NOMO-1 (cell line): ENCODE results near the gene SRRT.

ENCODE experiments used
- DNase-seq, 2 experiments: peaks; one replicate each; lab custom pipeline; 2025; ENCODE audit not compliant: unreplicated experiment in 2 of 2; lab: John Stamatoyannopoulos, UW

SRRT gene

GRCh38 chr7:100879685-100880261, 4.9 kb downstream of the SRRT start:
- no peak for DNase-seq

GRCh38 chr7:100880645-100881044, 5.7 kb downstream of the SRRT start:
- no peak for DNase-seq

- no peak for DNase-seq
Observed at GRCh38 chr7:100881136-100881535, 6.2 kb downstream of the SRRT start.

GRCh38 chr7:100882201-100882600, 7.3 kb downstream of the SRRT start:
- no peak for DNase-seq

- no peak for DNase-seq
Observed at GRCh38 chr7:100882785-100883526, 8.1 kb downstream of the SRRT start.

- DNase-seq, result peak; percentile 47 to 80
Observed at GRCh38 chr7:100884736-100885439, 10.0 kb downstream of the SRRT start.

GRCh38 chr7:100885440-100886141, 10.7 kb downstream of the SRRT start:
- DNase-seq, result no peak

GRCh38 chr7:100886142-100886935, 11.4 kb downstream of the SRRT start:
- no peak for DNase-seq

GRCh38 chr7:100886936-100887515, 12.1 kb downstream of the SRRT start:
- DNase-seq, result peak; percentile 71 to 76

GRCh38 chr7:100887516-100888290, 12.8 kb downstream of the SRRT start:
- peak; percentile 96 to 97 for DNase-seq

- DNase-seq, result no peak
Observed at GRCh38 chr7:100888291-100888987, 13.5 kb downstream of the SRRT start.

GRCh38 chr7:100888988-100889750, 14.3 kb downstream of the SRRT start, which contains the start of gene UFSP1:
Gene UFSP1, minus strand, starts transcription at chr7:100889715. Its CDS starts 444 bp downstream, at chr7:100889271.
- DNase-seq, result no peak

GRCh38 chr7:100890653-100891567, 16.0 kb downstream of the SRRT start:
- no peak for DNase-seq

- DNase-seq, result no peak
Observed at GRCh38 chr7:100891568-100892247, 16.8 kb downstream of the SRRT start.

- DNase-seq, result no peak
Observed at GRCh38 chr7:100892364-100893317, 17.7 kb downstream of the SRRT start.
